Liver (tissue), 9 donors: ENCODE measurements around the gene CDCP1. TPM values are rescaled to one million over a fixed set of nuclear protein-coding genes. Genes with fewer than 3 reads are reported as not detected.

Source experiments
- DNase-seq: peaks from one replicate; pipeline ENCODE4 v3.0.0-alpha.2; 2017; ENCODE audit warnings: low spot score
- H3K27ac ChIP-seq, 2 donors: one replicate each; pipeline ENCODE4 v1.7.0; 2013; ENCODE audit warnings: inconsistent platforms in 2 of 2, low read length in 2 of 2, control low read depth in 1 of 2, low read depth in 1 of 2, mild to moderate bottlenecking in 1 of 2
- H3K27me3 ChIP-seq, 4 donors: one replicate each; pipeline versions ENCODE4 v1.6.1 to v1.7.0; 2013; ENCODE audit warnings: low read length in 3 of 4, inconsistent platforms in 1 of 4, mild to moderate bottlenecking in 1 of 4, moderate library complexity in 1 of 4; ENCODE audit not compliant: control insufficient read depth in 4 of 4, insufficient read depth in 4 of 4
- H3K36me3 ChIP-seq, 4 donors: one replicate each; pipeline versions ENCODE4 v1.6.1 to v1.7.0; 2013; ENCODE audit warnings: low read length in 3 of 4, mild to moderate bottlenecking in 3 of 4, low read depth in 1 of 4, moderate library complexity in 1 of 4; ENCODE audit not compliant: control insufficient read depth in 4 of 4, insufficient read depth in 3 of 4
- H3K4me1 ChIP-seq, 4 donors: one replicate each; pipeline versions ENCODE4 v1.6.1 to v1.7.0; 2013; ENCODE audit warnings: low read length in 3 of 4, mild to moderate bottlenecking in 3 of 4, moderate library complexity in 1 of 4; ENCODE audit not compliant: control insufficient read depth in 4 of 4, insufficient read depth in 4 of 4
- H3K4me3 ChIP-seq, 3 donors: one replicate each; pipeline versions ENCODE4 v1.6.1 to v1.7.0; 2013; ENCODE audit warnings: low read length in 3 of 3, control low read depth in 1 of 3, low read depth in 1 of 3, mild to moderate bottlenecking in 1 of 3
- H3K9ac ChIP-seq, 2 donors: one replicate each; pipeline ENCODE4 v1.7.0; 2013; ENCODE audit warnings: low read length in 2 of 2, mild to moderate bottlenecking in 2 of 2, moderate library complexity in 2 of 2, control low read depth in 1 of 2, low read depth in 1 of 2
- H3K9me3 ChIP-seq, 4 donors: one replicate each; pipeline versions ENCODE4 v1.6.1 to v1.7.0; 2013; ENCODE audit warnings: low read length in 3 of 4; ENCODE audit not compliant: control insufficient read depth in 4 of 4
- EGR1 ChIP-seq, 2 donors: IDR thresholded peaks; 2 replicates each; pipeline ENCODE4 v1.6.1; 2016 to 2018; ENCODE audit warnings: antibody characterized with exemption in 2 of 2, low read depth in 2 of 2
- FOXA1 ChIP-seq: IDR thresholded peaks from 2 replicates; pipeline ENCODE4 v1.6.1; 2016; ENCODE audit warnings: antibody characterized with exemption
- FOXA2 ChIP-seq: IDR thresholded peaks from 2 replicates; pipeline ENCODE4 v1.6.1; 2016; ENCODE audit warnings: antibody characterized with exemption
- GABPA ChIP-seq, 2 donors: IDR thresholded peaks in 1 of 2; conservative IDR thresholded peaks in 1 of 2; 2 replicates each; pipeline ENCODE4 v1.6.1; 2016; ENCODE audit warnings: antibody characterized with exemption in 2 of 2, mild to moderate bottlenecking in 1 of 2, moderate library complexity in 1 of 2
- HNF4A ChIP-seq, 2 donors: conservative IDR thresholded peaks; 2 replicates each; pipeline ENCODE4 v1.6.1; 2016; ENCODE audit warnings: antibody characterized with exemption in 2 of 2, mild to moderate bottlenecking in 2 of 2
- HNF4G ChIP-seq: IDR thresholded peaks from 2 replicates; pipeline ENCODE4 v1.6.1; 2016; ENCODE audit warnings: antibody characterized with exemption
- JUND ChIP-seq, 2 donors: IDR thresholded peaks; 2 replicates each; pipeline ENCODE4 v1.6.1; 2016; ENCODE audit warnings: antibody characterized with exemption in 2 of 2
- NR2F2 ChIP-seq: IDR thresholded peaks from 2 replicates; pipeline ENCODE4 v1.6.1; 2016; ENCODE audit warnings: antibody characterized with exemption
- RAD21 ChIP-seq, 2 donors: IDR thresholded peaks; 2 replicates each; pipeline ENCODE4 v1.6.1; 2016; ENCODE audit warnings: antibody characterized with exemption in 2 of 2, mild to moderate bottlenecking in 2 of 2
- RXRA ChIP-seq, 2 donors: IDR thresholded peaks; 2 replicates each; pipeline ENCODE4 v1.6.1; 2017 to 2018; ENCODE audit warnings: antibody characterized with exemption in 2 of 2, mild to moderate bottlenecking in 1 of 2
- SP1 ChIP-seq: IDR thresholded peaks from 2 replicates; pipeline ENCODE4 v1.6.1; 2018; ENCODE audit warnings: antibody characterized with exemption, mild to moderate bottlenecking
- TAF1 ChIP-seq: conservative IDR thresholded peaks from 2 replicates; pipeline ENCODE4 v1.6.1; 2016; ENCODE audit warnings: antibody characterized with exemption, mild to moderate bottlenecking
- YY1 ChIP-seq: IDR thresholded peaks from 2 replicates; pipeline ENCODE4 v1.6.1; 2016; ENCODE audit warnings: antibody characterized with exemption, mild to moderate bottlenecking
- WGBS: extraction: QIAGEN DNeasy Blood & Tissue Kit; methylation state at CpG from one replicate; pipeline ENCODE4 v1.1.7; 2013; 5-methylcytosine and 5-hydroxymethylcytosine counted together
- polyA plus RNA-seq, 2 donors: library from polyadenylated mRNA; stranded (reverse) in 1 of 2; unstranded in 1 of 2; fragments of 200-250 nt in 1 of 2; fragments of >200 nt in 1 of 2; fragmentation: Nextera tagmentation in 1 of 2; extraction: Ambion mirVana in 1 of 2; gene quantifications; one replicate each; pipeline versions ENCODE4 v1.2.1 to v1.2.3, GENCODE V29; 2013 to 2015
- total RNA-seq, 2 donors: library from RNA; depleted of rRNA; stranded (reverse); fragments of >200 nt; gene quantifications; one replicate each; pipeline ENCODE4 v1.2.3, GENCODE V29; 2014
- TF ChIP-seq, protein P1 (sequence below): IDR thresholded peaks from 2 replicates; pipeline ENCODE4 v1.6.1; 2016; ENCODE audit warnings: antibody characterized with exemption, mild to moderate bottlenecking
- TF ChIP-seq, protein P2 (sequence below): IDR thresholded peaks from 2 replicates; pipeline ENCODE4 v1.6.1; 2016; ENCODE audit warnings: antibody characterized with exemption
- TF ChIP-seq, protein P3 (sequence below): IDR thresholded peaks from 2 replicates; pipeline ENCODE4 v1.6.1; 2016; ENCODE audit warnings: antibody characterized with exemption
- TF ChIP-seq, protein P4 (sequence below): fragments of 150-350 bp; IDR thresholded peaks from 2 replicates; pipeline ENCODE4 v1.5.1; 2017; ENCODE audit warnings: improper control_type of control experiment, low read depth, low read length; ENCODE audit not compliant: missing input control
- TF ChIP-seq, protein P5 (sequence below): IDR thresholded peaks from 2 replicates; pipeline ENCODE4 v1.6.1; 2016; ENCODE audit warnings: antibody characterized with exemption
- donor health status: healthy.
- donor health status: healthy.
- donor health status: healthy.
- donor health status: healthy.
- donor health status: healthy.

The CDCP1 gene
- total and polyA plus RNA-seq, 4 donors, result 0.22 to 0.67 (median 0.45) TPM

DNA sequence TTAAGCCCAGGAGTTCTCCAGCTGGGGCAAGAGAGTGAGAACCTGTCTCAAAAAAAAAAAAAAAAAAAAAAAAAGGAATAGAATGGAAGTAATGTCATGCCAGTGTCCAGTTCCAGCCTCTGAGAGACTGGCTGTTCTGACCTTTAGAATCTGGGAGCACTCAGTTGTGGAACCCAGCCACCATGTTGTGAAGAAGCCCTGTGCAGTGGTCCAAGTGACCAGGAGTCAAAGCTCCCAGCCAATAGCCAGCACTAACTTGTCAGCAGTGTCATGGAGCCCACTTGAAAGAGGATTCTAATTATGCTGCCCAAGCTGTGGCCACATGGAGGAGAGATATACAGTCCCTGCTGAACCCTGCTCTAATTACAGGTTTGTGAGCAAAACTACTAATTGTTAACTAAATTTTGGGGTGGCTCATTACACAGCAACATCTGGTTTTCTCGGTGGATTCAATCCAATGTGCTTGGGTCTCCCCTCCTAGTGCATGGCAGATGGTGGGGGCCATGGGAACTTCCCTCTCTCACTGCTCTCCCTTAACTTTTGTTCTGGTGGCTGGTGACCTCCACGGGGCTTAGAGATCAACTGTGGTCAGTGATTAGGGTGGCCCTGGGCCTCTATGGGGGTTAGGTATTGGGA lies 64.6 kb downstream of the CDCP1 start:
- no peaks in the 10 kb centered on the region for H3K36me3 ChIP-seq
- DNase-seq, result no peak
- H3K9me3 ChIP-seq, result no peaks in the 10 kb centered on the region
- no peak overlapping the region for H3K4me3 ChIP-seq
- H3K27ac ChIP-seq, result no peak overlapping the region
- no peaks in the 10 kb centered on the region for H3K27me3 ChIP-seq
- 87% methylated on average over 2 of the region's 2 CpGs for WGBS
- no peak overlapping the region for H3K9ac ChIP-seq
- H3K4me1 ChIP-seq, result no peaks in the 10 kb centered on the region
- TF ChIP-seq HNF4G (no peak), RXRA (IDR thresholded peaks at IDR 0.05) (no peak), FOXA1 (no peak), JUND (IDR thresholded peaks at IDR 0.05) (no peak), RAD21 (IDR thresholded peaks at IDR 0.05) (no peak), HNF4A (conservative IDR thresholded peaks at IDR 0.05) (no peak), TAF1 (no peak), FOXA2 (no peak), GABPA (IDR thresholded peaks at IDR 0.05 in 1 of 2, conservative IDR thresholded peaks at IDR 0.05 in 1 of 2) (no peak), EGR1 (IDR thresholded peaks at IDR 0.05; ENCODE audit: low read depth in 2 of 2) (no peak), SP1 (no peak), NR2F2 (no peak)
- TF ChIP-seq, protein P1, sequence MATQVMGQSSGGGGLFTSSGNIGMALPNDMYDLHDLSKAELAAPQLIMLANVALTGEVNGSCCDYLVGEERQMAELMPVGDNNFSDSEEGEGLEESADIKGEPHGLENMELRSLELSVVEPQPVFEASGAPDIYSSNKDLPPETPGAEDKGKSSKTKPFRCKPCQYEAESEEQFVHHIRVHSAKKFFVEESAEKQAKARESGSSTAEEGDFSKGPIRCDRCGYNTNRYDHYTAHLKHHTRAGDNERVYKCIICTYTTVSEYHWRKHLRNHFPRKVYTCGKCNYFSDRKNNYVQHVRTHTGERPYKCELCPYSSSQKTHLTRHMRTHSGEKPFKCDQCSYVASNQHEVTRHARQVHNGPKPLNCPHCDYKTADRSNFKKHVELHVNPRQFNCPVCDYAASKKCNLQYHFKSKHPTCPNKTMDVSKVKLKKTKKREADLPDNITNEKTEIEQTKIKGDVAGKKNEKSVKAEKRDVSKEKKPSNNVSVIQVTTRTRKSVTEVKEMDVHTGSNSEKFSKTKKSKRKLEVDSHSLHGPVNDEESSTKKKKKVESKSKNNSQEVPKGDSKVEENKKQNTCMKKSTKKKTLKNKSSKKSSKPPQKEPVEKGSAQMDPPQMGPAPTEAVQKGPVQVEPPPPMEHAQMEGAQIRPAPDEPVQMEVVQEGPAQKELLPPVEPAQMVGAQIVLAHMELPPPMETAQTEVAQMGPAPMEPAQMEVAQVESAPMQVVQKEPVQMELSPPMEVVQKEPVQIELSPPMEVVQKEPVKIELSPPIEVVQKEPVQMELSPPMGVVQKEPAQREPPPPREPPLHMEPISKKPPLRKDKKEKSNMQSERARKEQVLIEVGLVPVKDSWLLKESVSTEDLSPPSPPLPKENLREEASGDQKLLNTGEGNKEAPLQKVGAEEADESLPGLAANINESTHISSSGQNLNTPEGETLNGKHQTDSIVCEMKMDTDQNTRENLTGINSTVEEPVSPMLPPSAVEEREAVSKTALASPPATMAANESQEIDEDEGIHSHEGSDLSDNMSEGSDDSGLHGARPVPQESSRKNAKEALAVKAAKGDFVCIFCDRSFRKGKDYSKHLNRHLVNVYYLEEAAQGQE, result no peak
- TF ChIP-seq, protein P2, sequence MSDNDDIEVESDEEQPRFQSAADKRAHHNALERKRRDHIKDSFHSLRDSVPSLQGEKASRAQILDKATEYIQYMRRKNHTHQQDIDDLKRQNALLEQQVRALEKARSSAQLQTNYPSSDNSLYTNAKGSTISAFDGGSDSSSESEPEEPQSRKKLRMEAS, result no peak
- TF ChIP-seq, protein P3, sequence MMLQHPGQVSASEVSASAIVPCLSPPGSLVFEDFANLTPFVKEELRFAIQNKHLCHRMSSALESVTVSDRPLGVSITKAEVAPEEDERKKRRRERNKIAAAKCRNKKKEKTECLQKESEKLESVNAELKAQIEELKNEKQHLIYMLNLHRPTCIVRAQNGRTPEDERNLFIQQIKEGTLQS, result no peak
- TF ChIP-seq, protein P4, sequence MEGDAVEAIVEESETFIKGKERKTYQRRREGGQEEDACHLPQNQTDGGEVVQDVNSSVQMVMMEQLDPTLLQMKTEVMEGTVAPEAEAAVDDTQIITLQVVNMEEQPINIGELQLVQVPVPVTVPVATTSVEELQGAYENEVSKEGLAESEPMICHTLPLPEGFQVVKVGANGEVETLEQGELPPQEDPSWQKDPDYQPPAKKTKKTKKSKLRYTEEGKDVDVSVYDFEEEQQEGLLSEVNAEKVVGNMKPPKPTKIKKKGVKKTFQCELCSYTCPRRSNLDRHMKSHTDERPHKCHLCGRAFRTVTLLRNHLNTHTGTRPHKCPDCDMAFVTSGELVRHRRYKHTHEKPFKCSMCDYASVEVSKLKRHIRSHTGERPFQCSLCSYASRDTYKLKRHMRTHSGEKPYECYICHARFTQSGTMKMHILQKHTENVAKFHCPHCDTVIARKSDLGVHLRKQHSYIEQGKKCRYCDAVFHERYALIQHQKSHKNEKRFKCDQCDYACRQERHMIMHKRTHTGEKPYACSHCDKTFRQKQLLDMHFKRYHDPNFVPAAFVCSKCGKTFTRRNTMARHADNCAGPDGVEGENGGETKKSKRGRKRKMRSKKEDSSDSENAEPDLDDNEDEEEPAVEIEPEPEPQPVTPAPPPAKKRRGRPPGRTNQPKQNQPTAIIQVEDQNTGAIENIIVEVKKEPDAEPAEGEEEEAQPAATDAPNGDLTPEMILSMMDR, result no peak

DNA sequence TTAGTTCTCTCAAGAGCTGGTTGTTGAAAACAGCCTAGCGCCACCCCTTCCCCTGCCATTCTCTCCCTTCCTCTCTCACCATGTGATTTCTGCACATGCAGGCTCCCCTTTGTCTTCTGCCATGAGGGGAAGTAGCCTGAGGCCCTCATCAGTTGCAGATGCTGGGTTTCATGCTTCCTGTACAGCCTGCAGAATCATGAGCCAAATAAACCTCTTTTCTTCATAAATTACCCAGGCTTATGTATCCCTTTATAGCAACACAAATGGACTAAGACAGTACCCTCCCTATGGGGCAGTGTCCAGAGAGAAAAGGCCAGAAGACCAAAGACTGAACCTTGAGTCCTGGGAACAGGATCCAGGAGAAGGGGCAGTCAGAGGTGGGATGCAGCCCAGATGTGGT lies 65.4 kb downstream of the CDCP1 start:
- Histone ChIP-seq H3K4me3 (no peak overlapping the region), H3K27ac (no peak overlapping the region), H3K9me3 (no peaks in the 10 kb centered on the region), H3K9ac (no peak overlapping the region), H3K36me3 (no peaks in the 10 kb centered on the region), H3K27me3 (no peaks in the 10 kb centered on the region), H3K4me1 (no peaks in the 10 kb centered on the region)
- DNase-seq, result no peak
- 90% methylated on average over 1 of the region's 1 CpG for WGBS
- no peak for TF ChIP-seq GABPA (IDR thresholded peaks at IDR 0.05 in 1 of 2, conservative IDR thresholded peaks at IDR 0.05 in 1 of 2)
- TF ChIP-seq RXRA (IDR thresholded peaks at IDR 0.05), result no peak
- TF ChIP-seq, protein P2, result no peak
- TF ChIP-seq FOXA1, result no peak
- TF ChIP-seq TAF1, result no peak
- TF ChIP-seq SP1, result no peak
- TF ChIP-seq, protein P5, sequence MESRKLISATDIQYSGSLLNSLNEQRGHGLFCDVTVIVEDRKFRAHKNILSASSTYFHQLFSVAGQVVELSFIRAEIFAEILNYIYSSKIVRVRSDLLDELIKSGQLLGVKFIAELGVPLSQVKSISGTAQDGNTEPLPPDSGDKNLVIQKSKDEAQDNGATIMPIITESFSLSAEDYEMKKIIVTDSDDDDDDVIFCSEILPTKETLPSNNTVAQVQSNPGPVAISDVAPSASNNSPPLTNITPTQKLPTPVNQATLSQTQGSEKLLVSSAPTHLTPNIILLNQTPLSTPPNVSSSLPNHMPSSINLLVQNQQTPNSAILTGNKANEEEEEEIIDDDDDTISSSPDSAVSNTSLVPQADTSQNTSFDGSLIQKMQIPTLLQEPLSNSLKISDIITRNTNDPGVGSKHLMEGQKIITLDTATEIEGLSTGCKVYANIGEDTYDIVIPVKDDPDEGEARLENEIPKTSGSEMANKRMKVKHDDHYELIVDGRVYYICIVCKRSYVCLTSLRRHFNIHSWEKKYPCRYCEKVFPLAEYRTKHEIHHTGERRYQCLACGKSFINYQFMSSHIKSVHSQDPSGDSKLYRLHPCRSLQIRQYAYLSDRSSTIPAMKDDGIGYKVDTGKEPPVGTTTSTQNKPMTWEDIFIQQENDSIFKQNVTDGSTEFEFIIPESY, result no peak
- no peak for TF ChIP-seq EGR1 (IDR thresholded peaks at IDR 0.05; ENCODE audit: low read depth in 2 of 2)
- TF ChIP-seq, protein P1, result no peak
- TF ChIP-seq NR2F2, result no peak
- TF ChIP-seq YY1, result no peak
